CD4-positive, CD25-positive, alpha-beta regulatory T cell (primary cell): ENCODE measurements around the gene RHEX. TPM values are rescaled to one million over a fixed set of nuclear protein-coding genes. Genes with fewer than 3 reads are reported as not detected.

Experiments used
- ATAC-seq, 2 donors: fragments of 150-1000 bp; cut with Tn5 transposase; one replicate each; pipeline ENCODE4 v1.10.0; 2021; ENCODE audit warnings: low read depth in 2 of 2, moderate number of reproducible peaks in 2 of 2, moderate library complexity in 1 of 2
- DNase-seq, 3 donors: peaks; one replicate each; pipeline versions ENCODE4 v3.0.0 to v3.0.0-alpha.2; 2012 to 2022; ENCODE audit warnings: mixed read lengths in 1 of 3
- H3K27ac ChIP-seq: one replicate; pipeline ENCODE4 v1.7.0; 2013; ENCODE audit warnings: mild to moderate bottlenecking, low read length; ENCODE audit not compliant: insufficient read depth, poor library complexity, severe bottlenecking
- H3K27me3 ChIP-seq: one replicate; pipeline ENCODE4 v1.7.0; 2013; ENCODE audit warnings: low read length; ENCODE audit not compliant: control insufficient read depth, insufficient read depth
- H3K36me3 ChIP-seq: one replicate; pipeline ENCODE4 v1.7.0; 2013; ENCODE audit warnings: mild to moderate bottlenecking, low read length, moderate library complexity; ENCODE audit not compliant: control insufficient read depth, insufficient read depth
- H3K4me1 ChIP-seq: 2 replicates; pipeline ENCODE4 v1.7.0; 2013; ENCODE audit warnings: mild to moderate bottlenecking, low read length; ENCODE audit not compliant: insufficient read depth, control insufficient read depth, poor library complexity, severe bottlenecking
- H3K4me3 ChIP-seq: one replicate; pipeline ENCODE4 v1.7.0; 2013; ENCODE audit warnings: low read depth, mild to moderate bottlenecking, low read length, moderate library complexity
- H3K9me3 ChIP-seq, 2 experiments: 1 replicate in 1 of 2; 2 replicates in 1 of 2; pipeline ENCODE4 v1.7.0; 2013; ENCODE audit warnings: low read length in 2 of 2, mild to moderate bottlenecking in 1 of 2, moderate library complexity in 1 of 2; ENCODE audit not compliant: control insufficient read depth in 2 of 2
- H3K27ac Mint-ChIP-seq, 3 donors: one replicate each; pipeline ENCODE4 v1.8.0; 2020 to 2022; ENCODE audit warnings: mild to moderate bottlenecking in 3 of 3, mixed read lengths in 3 of 3, moderate library complexity in 2 of 3
- H3K27me3 Mint-ChIP-seq: one replicate; pipeline ENCODE4 v1.8.0; 2022; ENCODE audit warnings: mild to moderate bottlenecking, mixed read lengths
- H3K36me3 Mint-ChIP-seq: one replicate; pipeline ENCODE4 v1.8.0; 2020; ENCODE audit warnings: mixed read lengths
- H3K4me1 Mint-ChIP-seq, 4 donors: one replicate each; pipeline ENCODE4 v1.8.0; 2020 to 2022; ENCODE audit warnings: mixed read lengths in 4 of 4, mild to moderate bottlenecking in 1 of 4
- H3K4me3 Mint-ChIP-seq, 4 donors: one replicate each; pipeline ENCODE4 v1.8.0; 2020 to 2022; ENCODE audit warnings: mild to moderate bottlenecking in 4 of 4, mixed read lengths in 4 of 4, moderate library complexity in 3 of 4
- H3K9me3 Mint-ChIP-seq, 7 donors: one replicate each; pipeline ENCODE4 v1.8.0; 2020 to 2022; ENCODE audit warnings: mixed read lengths in 7 of 7, mild to moderate bottlenecking in 3 of 7, moderate library complexity in 2 of 7
- polyA plus RNA-seq, 4 donors: library from polyadenylated mRNA; unstranded; fragments of 300-500 nt; fragmentation: Illumina TruSeq; gene quantifications; one replicate each; pipeline ENCODE4 v1.2.3, GENCODE V29; 2021
- total RNA-seq: library from RNA; stranded (reverse); gene quantifications from one replicate; pipeline ENCODE4 v1.2.3, GENCODE V29; 2022

The RHEX gene
- total and polyA plus RNA-seq, 5 donors from 2014 or later: not detected

- Histone ChIP-seq H3K9me3 (no peaks in the 10 kb centered on the region), H3K27me3 (peaks cover 3% of the 10 kb centered on the region), H3K36me3 (no peaks in the 10 kb centered on the region), H3K4me3 (no peak overlapping the region), H3K27ac (no peak overlapping the region), H3K4me1 (no peaks in the 10 kb centered on the region)
- Mint-ChIP-seq H3K27me3 (peaks cover 29% of the 10 kb centered on the region), H3K27ac (no peak overlapping the region), H3K9me3 (no peaks in the 10 kb centered on the region), H3K36me3 (no peaks in the 10 kb centered on the region), H3K4me1 (peaks cover 0 to 4% (median 2%) of the 10 kb centered on the region in 4 donors), H3K4me3 (no peak overlapping the region)
- ATAC-seq (no peak), DNase-seq (no peak)
Observed at GRCh38 chr1:206032380-206033140, 20.4 kb upstream of the RHEX start.

DNA sequence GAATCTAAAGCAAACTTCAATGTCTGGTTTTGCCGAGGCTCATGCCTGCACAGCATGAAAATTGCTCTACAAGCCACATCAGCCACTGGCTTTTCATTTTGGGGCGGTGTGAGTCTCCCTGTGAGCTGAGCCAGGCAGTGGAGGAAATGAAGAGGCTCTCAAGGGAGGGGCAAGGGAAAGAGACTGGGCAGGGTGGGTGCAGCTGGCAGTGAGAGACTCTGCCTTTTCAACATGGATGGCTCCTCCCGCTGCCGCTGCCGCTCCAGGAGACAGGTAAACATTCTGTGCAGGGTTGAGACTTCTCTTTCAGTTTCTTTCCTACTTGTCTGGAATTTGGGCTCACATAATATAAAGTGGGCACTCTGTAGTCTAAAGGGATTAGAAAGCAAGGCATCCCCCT lies 17.9 kb upstream of the RHEX start:
- no peak for DNase-seq
- Histone ChIP-seq H3K4me1 (peaks cover 9% of the 10 kb centered on the region), H3K9me3 (no peaks in the 10 kb centered on the region), H3K27ac (no peak overlapping the region), H3K4me3 (no peak overlapping the region), H3K36me3 (no peaks in the 10 kb centered on the region), H3K27me3 (no peaks in the 10 kb centered on the region)
- Mint-ChIP-seq H3K27ac (peak overlapping the region in 1 of 3 donors; percentile 13), H3K9me3 (no peaks in the 10 kb centered on the region), H3K4me1 (peaks cover 6 to 14% (median 11%) of the 10 kb centered on the region in 4 donors), H3K27me3 (peaks cover 27% of the 10 kb centered on the region), H3K4me3 (peak overlapping the region in 1 of 4 donors; percentile 6), H3K36me3 (no peaks in the 10 kb centered on the region)
- ATAC-seq: no peak

DNA sequence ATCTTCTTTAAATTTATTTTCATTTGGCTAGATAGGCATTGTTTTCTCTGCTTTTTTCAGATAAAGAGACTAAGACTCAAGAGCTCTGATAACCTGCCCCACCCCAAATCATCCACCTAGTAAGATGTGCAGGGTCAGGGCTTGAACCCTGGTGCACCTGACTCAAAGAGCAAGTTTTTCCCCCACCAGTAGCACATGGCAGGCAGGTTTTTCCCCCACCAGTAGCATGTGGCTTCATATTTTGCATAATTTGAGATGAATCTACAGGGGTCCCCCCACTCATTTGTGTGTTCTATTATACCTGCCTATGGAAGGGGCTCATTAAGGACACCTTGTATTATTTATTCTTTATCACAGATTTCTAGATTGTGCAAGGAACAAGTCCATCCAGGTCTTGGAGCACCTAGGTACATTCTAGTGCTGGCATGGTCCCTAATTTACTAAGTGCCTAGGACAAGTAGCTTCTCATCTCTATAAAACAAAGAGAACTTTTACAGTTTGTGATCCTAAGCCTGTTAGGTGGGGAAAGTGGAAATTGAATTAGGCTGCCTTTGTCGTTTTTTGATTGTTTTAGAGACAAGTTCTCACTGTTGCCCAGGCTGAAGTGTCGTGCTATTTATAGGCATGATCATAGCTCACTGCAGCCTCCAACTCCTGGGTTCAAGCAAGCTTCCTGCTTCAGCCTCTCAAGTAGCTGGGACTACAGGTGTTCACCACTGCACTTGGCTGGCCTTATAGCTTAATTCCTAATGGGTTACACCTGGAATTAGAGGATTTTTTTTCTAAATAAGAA lies 16.1 kb upstream of the RHEX start:
- no peak overlapping the region for H3K4me3 Mint-ChIP-seq
- Histone ChIP-seq H3K4me1 (peaks cover 9% of the 10 kb centered on the region), H3K27me3 (no peaks in the 10 kb centered on the region), H3K27ac (no peak overlapping the region), H3K9me3 (no peaks in the 10 kb centered on the region), H3K36me3 (no peaks in the 10 kb centered on the region), H3K4me3 (no peak overlapping the region)
- no peak overlapping the region for H3K27ac Mint-ChIP-seq
- H3K27me3 Mint-ChIP-seq: peaks cover 32% of the 10 kb centered on the region
- DNase-seq: no peak
- no peaks in the 10 kb centered on the region for H3K9me3 Mint-ChIP-seq
- ATAC-seq: no peak
- H3K4me1 Mint-ChIP-seq: peaks cover 2 to 15% (median 13%) of the 10 kb centered on the region in 4 donors
- H3K36me3 Mint-ChIP-seq: no peaks in the 10 kb centered on the region

DNA sequence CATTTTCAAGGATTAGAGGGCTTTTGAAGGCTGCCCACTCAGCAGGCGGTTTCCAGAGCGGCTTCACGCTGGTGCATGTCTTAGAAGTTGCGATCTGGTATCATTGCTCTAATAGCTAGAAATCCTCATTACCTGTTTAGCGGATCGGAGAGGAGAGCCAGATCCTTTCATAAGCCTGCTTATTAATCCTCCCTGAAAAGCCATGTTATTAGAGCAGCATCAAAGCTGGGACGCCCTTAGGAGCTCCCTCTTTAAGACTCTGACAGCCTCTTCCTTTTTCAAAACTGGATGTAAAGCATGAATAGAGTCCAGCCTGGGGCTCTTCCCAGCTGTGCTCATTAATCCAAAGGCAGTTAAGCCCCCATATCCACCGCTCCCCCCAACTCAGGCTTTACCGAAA lies 15.4 kb upstream of the RHEX start:
- Histone ChIP-seq H3K9me3 (no peaks in the 10 kb centered on the region), H3K36me3 (no peaks in the 10 kb centered on the region), H3K27ac (no peak overlapping the region), H3K27me3 (no peaks in the 10 kb centered on the region), H3K4me3 (no peak overlapping the region), H3K4me1 (peaks cover 9% of the 10 kb centered on the region)
- ATAC-seq (no peak), DNase-seq (no peak)
- Mint-ChIP-seq H3K27me3 (peaks cover 32% of the 10 kb centered on the region), H3K4me3 (no peak overlapping the region), H3K4me1 (peaks cover 2 to 15% (median 13%) of the 10 kb centered on the region in 4 donors), H3K9me3 (no peaks in the 10 kb centered on the region), H3K36me3 (no peaks in the 10 kb centered on the region), H3K27ac (no peak overlapping the region)

DNA sequence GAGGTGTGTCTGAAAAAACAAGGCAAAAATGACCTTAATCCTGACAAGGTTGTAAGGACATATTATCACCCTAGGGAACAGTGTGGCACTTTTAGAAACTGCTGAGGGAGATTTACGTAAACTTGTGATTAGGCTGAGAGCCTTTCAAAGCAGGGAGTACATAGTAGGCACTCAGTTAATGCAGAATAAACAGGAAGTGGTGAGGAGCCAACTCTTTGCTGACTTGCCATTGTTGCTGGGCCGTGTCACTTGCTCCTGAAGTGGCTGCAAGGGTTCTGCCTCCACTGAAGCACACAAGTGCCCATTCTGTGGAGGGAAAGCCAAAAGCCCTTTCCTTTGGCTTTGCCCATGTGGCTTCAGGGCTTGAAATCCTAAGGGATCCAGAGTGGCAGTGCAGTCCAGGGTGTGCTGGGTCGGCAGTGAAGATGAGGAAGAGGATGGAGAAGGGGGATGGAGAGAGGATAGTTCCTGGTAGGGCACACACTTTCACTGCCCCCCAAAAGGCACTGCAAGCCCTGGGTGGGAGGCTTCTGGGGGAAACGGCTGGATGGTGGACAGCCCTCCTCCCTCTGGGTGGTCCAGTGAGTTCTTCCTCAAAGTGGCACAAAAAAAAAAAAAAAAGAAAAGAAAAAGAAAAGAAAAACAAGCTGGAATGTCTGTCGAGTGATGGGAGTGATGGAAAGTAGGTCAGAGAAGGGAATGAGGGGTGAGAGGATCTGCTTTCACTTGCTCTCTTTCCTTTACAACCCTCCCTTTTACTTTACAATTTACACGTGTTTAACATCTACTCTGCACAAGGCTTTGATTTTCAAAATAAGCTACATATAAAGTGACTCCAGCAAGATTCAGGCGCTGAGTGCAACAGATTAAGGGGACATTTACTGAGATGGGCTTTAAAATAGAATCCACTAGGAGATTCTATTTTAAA lies 13.7 kb upstream of the RHEX start:
- no peaks in the 10 kb centered on the region for H3K36me3 Mint-ChIP-seq
- H3K4me1 Mint-ChIP-seq: peaks cover 4 to 15% (median 13%) of the 10 kb centered on the region in 4 donors
- H3K9me3 Mint-ChIP-seq: no peaks in the 10 kb centered on the region
- no peaks in the 10 kb centered on the region for H3K36me3 ChIP-seq
- ATAC-seq (no peak), DNase-seq (peak in 1 of 3 donors; percentile 41)
- no peak overlapping the region for H3K4me3 ChIP-seq
- no peaks in the 10 kb centered on the region for H3K27me3 ChIP-seq
- H3K27me3 Mint-ChIP-seq: peaks cover 32% of the 10 kb centered on the region
- H3K4me3 Mint-ChIP-seq: no peak overlapping the region
- peaks cover 9% of the 10 kb centered on the region for H3K4me1 ChIP-seq
- peak overlapping the region in 2 of 3 donors; percentile 20 to 91 for H3K27ac Mint-ChIP-seq
- H3K9me3 ChIP-seq: no peaks in the 10 kb centered on the region
- H3K27ac ChIP-seq: no peak overlapping the region

DNA sequence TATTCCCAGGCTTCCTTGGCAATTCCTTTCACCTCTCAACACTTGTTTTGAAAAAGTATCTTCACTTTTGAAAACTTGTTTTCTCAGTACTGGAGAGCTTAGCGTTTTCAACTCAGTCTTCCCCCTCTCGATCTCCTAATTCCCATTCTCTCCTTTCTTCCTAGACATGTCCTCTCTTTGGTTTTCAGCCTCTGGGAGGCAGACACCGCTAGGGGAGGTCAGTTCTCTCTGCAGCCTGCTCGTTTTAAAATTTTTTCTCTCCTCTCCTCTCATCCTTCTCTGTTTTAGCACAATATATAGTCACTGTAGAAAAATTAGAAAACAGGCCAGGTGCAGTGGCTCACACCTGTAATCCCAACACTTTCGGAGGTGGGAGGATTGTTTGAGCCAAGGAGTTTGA lies 12.6 kb upstream of the RHEX start:
- Histone ChIP-seq H3K4me1 (peaks cover 9% of the 10 kb centered on the region), H3K27me3 (no peaks in the 10 kb centered on the region), H3K9me3 (no peaks in the 10 kb centered on the region), H3K4me3 (no peak overlapping the region), H3K27ac (no peak overlapping the region), H3K36me3 (no peaks in the 10 kb centered on the region)
- H3K27me3 Mint-ChIP-seq: peaks cover 27% of the 10 kb centered on the region
- peaks cover 4 to 15% (median 13%) of the 10 kb centered on the region in 4 donors for H3K4me1 Mint-ChIP-seq
- DNase-seq (no peak), ATAC-seq (no peak)
- H3K9me3 Mint-ChIP-seq: no peaks in the 10 kb centered on the region
- H3K27ac Mint-ChIP-seq: no peak overlapping the region
- H3K4me3 Mint-ChIP-seq: no peak overlapping the region
- H3K36me3 Mint-ChIP-seq: no peaks in the 10 kb centered on the region

GRCh38 chr1:206041640-206042039 lies 11.3 kb upstream of the RHEX start:
- H3K27ac Mint-ChIP-seq: peak overlapping the region in 1 of 3 donors; percentile 76
- peak overlapping the region in 1 of 4 donors; percentile 38 for H3K4me3 Mint-ChIP-seq
- Histone ChIP-seq H3K4me1 (peaks cover 9% of the 10 kb centered on the region), H3K27me3 (no peaks in the 10 kb centered on the region), H3K36me3 (no peaks in the 10 kb centered on the region), H3K4me3 (no peak overlapping the region), H3K27ac (no peak overlapping the region), H3K9me3 (no peaks in the 10 kb centered on the region)
- H3K36me3 Mint-ChIP-seq: no peaks in the 10 kb centered on the region
- peaks cover 4 to 15% (median 13%) of the 10 kb centered on the region in 4 donors for H3K4me1 Mint-ChIP-seq
- DNase-seq (no peak), ATAC-seq (peak in 1 of 2 donors; percentile 39)
- H3K27me3 Mint-ChIP-seq: peaks cover 21% of the 10 kb centered on the region
- no peaks in the 10 kb centered on the region for H3K9me3 Mint-ChIP-seq
